CD4-positive, alpha-beta T cell treated with Interleukin-4 for 1 hour (primary cell): ENCODE measurements around the gene TSPAN17.
A peak's percentile ranks its signal among the peaks of the same experiment; 100 is the strongest.
"Not testable (repeated sequence)": the region's sequence is repeated elsewhere in the genome, so short reads cannot be mapped to it uniquely, and the experiment has no call there.

Experiments
- DNase-seq, 2 donors: peaks; one replicate each; pipeline ENCODE4 v3.0.0-alpha.2; 2020 to 2022

TSPAN17 gene, protein sequence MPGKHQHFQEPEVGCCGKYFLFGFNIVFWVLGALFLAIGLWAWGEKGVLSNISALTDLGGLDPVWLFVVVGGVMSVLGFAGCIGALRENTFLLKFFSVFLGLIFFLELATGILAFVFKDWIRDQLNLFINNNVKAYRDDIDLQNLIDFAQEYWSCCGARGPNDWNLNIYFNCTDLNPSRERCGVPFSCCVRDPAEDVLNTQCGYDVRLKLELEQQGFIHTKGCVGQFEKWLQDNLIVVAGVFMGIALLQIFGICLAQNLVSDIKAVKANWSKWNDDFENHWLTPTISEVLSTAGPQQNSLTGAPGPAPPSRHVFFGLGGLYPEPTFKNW

DNA sequence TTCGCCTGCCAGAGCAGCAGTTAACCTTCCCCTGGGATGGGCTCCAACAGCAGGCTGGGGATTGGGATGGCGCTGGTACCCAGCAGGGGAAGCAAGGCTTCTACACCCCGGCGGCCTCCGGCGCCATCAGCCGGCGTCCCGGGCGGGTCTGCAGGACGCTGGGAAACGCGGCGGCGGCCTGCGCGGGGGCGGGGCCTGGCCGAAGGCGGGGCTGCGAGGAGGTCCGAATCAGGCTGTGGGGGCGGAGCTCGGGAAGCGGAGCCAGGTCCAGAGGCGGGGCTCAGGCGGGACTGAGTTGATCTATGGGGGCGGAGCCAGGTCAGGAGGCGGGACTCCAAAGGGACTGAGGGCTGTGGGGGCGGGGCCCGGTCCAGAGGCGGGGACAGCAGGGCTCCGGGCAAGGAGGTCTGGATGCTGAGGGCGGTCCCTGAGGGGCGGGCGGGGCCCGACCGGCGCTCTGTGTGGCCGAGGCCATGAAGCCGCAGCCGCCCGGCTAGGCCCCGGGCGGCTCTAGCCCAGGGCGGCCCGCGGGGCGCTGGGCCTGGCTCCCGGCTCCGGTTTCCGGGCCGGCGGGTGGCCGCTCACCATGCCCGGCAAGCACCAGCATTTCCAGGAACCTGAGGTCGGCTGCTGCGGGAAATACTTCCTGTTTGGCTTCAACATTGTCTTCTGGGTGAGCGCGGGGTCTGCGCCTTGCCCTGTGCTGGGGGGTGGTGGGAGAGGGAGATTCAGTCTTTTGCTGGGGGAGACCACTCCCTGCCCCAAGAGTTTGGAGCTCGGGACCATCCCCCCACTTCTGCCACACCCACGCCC, at the start of gene TSPAN17:
Gene TSPAN17, plus strand, starts transcription at position 455 of the 813 bp plus-strand sequence. Its CDS starts 132 bp downstream, at position 587.
- peak; percentile 99 for DNase-seq

- DNase-seq: not testable (repeated sequence)
These were observed 47.4 kb upstream of the TSPAN17 start for GRCh38 chr5:176599749-176600430.

DNA sequence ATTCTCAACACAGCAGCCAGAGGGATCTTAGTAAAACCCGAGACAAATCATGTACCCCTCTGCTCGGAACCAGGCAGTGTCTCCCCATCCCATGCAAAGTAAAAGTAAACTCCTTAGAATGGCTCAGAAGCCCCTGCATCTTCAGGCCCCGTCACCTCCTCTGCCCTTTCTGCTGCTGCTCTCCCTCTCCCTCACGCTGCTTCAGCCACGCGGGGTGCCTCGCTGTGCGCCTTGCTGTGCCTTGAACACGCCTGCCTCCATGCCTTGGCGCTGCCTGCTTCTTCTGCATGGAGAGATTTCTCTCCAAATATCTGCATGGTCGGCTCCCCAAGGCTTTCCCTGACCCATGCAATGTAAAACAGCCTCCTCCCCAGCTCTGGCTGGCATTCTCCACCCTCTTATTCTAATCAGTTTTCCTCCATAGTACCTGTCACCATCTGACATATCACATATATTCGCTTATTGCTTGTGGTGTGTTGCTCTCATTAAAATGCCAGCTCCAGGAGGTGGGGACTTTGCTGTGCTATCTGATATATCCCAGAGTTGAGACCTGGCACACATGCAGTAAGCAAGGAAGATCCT, 45.3 kb upstream of the TSPAN17 start:
- no peak for DNase-seq

GRCh38 chr5:176603091-176603490, 44.2 kb upstream of the TSPAN17 start:
- DNase-seq: no peak

GRCh38 chr5:176606032-176606431, 41.3 kb upstream of the TSPAN17 start:
- no peak for DNase-seq

GRCh38 chr5:176606875-176607274, 40.4 kb upstream of the TSPAN17 start:
- DNase-seq: no peak

DNA sequence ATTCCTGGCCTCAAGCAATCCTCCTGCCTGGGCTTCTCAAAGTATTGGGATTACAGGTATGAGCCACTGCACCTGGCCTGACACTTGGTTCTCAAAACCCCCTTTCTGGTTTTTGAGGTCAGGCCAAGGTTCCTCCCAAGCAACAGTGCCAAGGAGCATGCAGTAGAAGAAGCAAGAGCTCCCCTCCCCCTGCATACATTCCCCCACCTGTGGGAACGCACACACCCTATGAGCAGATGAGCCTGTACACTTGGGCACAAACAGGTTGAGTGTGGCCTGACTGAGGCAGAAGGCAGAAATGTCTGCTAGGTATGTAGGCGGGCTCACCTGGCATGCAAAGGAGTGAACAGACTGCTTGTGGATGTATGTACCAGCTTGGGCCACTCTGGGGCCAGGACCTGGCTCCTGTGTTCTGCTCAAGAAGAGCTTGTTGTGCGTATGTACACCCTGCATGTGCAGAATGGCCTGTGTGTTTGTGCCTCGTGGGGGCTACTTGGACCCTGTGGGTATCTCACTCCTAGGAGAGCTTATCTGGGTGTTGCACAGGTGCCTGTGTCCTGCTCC, 39.1 kb upstream of the TSPAN17 start:
- DNase-seq: no peak

GRCh38 chr5:176608937-176609723, 38.2 kb upstream of the TSPAN17 start:
- DNase-seq: peak in 1 of 2 donors; percentile 18

DNA sequence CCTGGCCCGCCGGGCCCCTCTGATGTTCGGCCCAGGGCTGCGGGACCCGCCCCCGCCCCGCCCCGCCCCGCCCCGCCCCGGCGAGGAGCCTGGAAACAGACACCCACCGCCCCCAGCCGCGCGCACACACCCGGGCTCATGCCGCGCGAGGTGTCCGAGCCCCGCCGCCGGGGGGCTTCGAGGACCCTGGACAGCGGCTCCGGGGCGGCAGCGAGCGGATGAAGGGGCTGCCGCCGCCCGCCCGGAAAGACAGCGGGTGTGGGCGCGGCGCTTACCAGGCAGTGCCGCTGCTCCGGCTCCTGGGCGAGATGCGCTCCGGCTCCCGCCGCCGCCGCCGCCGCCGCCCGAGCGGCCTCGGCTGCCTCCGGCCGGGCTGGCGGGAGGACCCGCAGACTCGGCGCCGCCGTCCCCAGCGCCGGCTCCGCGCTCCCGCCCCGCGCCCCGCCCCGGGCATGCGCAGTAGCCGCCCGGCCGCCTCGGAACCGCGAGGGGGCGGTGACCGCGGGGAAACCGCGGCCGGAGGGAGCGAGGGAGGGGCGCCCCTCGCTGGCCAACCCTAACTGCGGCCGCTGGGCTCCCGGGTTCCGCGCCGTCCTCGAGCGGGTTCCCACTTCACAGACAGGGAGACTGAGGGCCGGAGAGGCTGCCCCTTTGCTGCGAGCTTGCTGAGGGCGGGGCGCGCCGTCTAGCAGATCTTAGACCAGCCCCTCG, 37.4 kb upstream of the TSPAN17 start, which contains the start of gene GPRIN1:
Gene GPRIN1, minus strand, starts transcription at position 433 of the 711 bp plus-strand sequence. CDS start 10,322 bp downstream, outside the sequence.
- peak; percentile 41 to 47 for DNase-seq

DNA sequence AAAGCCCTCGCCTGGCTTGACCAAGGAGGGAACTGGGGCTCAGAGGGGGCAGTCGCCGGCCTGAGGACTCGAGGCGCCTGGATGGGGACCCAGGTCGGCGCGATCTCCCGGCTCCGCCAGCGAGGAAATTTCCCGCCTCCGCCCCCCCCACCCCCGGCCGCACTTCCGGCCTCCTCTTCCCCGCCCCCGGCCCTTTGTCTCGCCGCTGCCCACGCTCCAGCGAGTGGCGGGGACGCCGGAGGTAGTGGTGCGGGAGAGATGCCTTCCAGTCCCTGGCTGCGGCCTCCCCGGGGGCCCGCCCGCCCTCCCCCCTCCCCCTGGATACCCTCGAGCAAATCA, 36.9 kb upstream of the TSPAN17 start:
- DNase-seq: no peak

DNA sequence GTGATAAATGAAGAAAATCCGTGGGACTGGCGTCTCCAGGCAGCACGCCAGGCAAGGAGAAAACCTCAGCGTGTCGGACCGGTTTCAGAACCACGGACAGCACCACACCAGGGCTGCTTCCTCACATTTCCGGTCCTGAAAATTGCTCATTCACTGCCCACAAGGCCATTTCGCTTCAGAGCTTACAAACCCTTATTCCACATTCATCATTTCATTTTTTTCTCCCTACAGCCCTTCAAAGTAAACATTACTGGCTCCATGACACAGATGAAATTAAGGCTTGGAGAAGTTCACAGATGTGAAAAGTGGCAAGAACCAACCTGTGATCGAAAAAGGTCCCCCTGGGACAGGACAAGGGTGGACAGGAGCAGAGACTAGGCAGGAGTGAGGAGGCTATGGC, 35.8 kb upstream of the TSPAN17 start:
- DNase-seq: peak; percentile 46 to 48

DNA sequence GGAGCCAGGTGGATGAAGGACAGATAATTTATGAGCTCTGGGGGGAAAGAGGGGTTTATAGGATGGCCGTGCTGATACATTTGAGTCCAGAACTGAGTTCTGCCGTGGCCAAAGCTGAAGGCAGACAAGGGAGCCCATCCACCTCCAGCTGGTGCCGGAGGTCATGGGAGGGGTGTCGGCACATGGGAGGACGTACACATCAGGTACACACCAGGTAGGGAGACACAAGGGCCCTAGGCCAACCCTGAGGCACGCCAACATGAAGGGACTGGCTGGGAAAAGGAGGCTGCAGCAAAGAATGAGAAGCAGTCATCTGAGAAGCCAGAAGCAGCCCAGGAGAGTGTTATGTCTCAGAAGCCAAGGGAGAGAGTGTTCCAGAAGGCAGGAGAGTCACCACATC, 35.3 kb upstream of the TSPAN17 start:
- no peak for DNase-seq

DNA sequence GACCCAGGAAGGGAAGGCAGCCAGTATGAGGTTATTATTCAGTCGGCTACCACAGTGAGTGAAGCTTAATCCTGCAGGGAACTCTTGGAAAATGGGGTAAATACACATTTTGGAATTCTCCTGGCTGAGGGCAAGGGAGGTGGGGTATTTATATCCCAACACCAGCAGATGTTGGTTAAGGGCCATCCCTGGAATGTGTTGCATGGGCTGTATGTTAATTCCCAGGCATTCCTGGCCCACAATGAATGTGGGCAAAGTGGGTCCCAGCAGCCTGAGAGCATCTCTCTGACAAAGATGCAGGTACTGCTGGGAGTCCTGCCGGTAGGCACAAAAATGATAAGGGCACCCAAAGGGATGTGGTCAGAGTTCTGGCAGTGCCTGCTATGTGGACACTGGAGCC, 34.4 kb upstream of the TSPAN17 start:
- DNase-seq: no peak

- no peak for DNase-seq
These were observed 32.3 kb upstream of the TSPAN17 start for GRCh38 chr5:176614805-176615478.

DNA sequence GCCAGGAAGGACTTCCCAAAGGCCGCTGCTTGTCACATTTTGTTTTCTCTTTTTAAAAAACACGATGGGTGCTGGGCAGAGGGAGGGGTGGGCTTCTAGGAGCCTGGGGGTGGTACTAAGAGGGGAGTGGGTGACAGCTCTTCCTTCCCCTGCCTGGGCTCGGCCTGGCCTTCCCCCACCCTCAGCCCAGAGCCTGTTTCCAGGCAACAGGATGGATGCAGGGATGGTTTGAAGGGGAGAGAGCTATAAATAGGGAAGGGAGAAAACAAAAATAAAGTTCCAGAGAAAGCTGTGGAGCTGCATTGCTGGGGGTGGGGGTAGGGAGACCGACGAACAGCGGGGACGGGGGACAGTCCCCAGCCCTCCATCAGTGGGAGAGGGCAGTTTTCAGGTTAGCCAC, 30.8 kb upstream of the TSPAN17 start:
- no peak for DNase-seq

- no peak for DNase-seq
These were observed 28.5 kb upstream of the TSPAN17 start for GRCh38 chr5:176618783-176619182.

- DNase-seq: peak; percentile 82 to 86
These were observed 28.1 kb upstream of the TSPAN17 start for GRCh38 chr5:176619203-176619568.

DNA sequence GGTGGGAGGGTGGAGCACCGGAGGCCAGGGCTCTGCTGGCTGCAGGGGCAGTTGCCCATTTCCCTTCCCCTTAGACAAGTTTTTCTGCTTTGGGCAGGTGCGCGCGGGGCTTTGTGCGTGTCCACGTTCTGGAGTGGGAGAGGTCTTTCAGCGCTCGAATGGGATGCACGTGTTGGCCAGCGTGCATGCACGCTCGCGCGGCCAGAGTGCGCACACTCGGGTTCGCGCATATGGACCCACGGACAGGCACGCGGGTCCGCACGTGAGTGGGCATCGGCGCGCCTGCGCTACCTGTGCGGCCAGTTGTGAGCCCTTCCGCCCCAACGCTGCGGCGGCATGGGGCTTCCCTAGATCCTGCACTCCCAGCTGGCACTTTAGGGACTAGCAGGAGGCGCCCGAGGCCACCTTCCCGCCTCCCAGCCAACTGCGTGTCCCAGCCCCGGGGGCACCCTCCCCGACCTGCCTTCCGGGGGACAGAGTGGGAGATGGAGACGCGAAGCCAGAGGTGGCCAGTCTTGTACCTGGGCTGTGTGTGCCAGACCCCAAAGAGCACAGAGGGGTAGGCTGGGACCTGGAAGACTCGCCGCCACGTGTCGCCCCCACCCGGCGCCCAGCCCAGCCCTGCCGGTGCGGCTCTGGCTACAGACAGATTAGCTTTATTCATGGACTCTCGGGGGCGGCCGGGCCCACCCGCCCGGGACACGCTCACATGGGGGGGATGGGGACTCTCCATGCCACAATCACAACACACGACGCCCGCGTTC, 27.5 kb upstream of the TSPAN17 start:
- DNase-seq: no peak

DNA sequence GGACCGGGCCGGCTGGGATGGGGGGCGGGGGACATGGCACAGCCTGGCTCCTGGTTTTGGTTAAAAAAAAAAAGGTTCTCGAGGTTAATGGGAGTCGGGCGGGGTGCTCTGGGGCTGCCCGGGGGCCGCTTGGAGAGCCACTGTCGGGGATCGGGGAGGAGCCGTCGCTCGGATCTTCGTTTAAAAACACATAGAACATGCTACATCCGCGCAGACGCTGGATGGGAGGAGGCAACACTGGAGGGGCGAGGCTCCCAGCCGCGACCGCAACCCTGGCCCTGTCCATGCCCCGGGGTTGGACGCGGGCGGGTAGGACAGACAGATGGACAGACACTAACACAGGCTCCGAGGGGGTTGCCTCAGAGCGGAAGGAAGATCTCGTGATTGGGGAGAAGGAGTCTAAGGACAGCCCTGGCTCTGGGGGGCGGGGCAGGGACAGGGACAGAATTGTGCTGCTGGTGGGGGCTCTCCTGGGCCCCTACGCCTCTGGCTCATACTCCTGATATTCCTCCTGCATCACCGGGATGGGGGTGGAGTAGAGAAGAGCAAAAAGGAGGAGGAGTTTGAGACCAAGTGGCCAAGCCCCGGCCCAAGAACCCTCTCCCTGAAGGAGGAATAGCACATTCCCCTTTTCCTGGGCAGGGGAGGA, 26.8 kb upstream of the TSPAN17 start:
- DNase-seq: no peak
